CD14-positive monocyte (primary cell): ENCODE measurements around the gene IER2. TPM values are rescaled to one million over a fixed set of nuclear protein-coding genes. Genes with fewer than 3 reads are reported as not detected.
A peak's percentile ranks its signal among the peaks of the same experiment; 100 is the strongest.

Experiments used
- DNase-seq, 3 donors: peaks; one replicate each; pipeline ENCODE4 v3.0.0-alpha.2; 2011 to 2022
- H2AFZ ChIP-seq: 2 replicates; pipeline ENCODE4 v1.6.0; 2012; ENCODE audit warnings: mild to moderate bottlenecking, low read depth, low read length, inconsistent platforms; ENCODE audit not compliant: insufficient read depth, poor library complexity, severe bottlenecking
- H3K27ac ChIP-seq, 2 donors: 1 replicate in 1 of 2; 2 replicates in 1 of 2; pipeline ENCODE4 v1.5.1; 2012 to 2013; ENCODE audit warnings: low read length in 2 of 2, control low read depth in 1 of 2, inconsistent platforms in 1 of 2, low read depth in 1 of 2, mild to moderate bottlenecking in 1 of 2
- H3K27me3 ChIP-seq, 2 donors: one replicate each; pipeline versions ENCODE4 v1.6.0 to v1.6.1; 2011 to 2013; ENCODE audit warnings: low read length in 2 of 2; ENCODE audit not compliant: control insufficient read depth in 2 of 2, insufficient read depth in 2 of 2
- H3K36me3 ChIP-seq, 2 donors: replicated peaks in 1 of 2; 1 replicate in 1 of 2; 2 replicates in 1 of 2; pipeline versions ENCODE4 v1.5.1 to v1.6.1; 2012 to 2013; ENCODE audit warnings: low read length in 2 of 2, control low read depth in 1 of 2, inconsistent platforms in 1 of 2, mild to moderate bottlenecking in 1 of 2; ENCODE audit not compliant: insufficient read depth in 2 of 2, control insufficient read depth in 1 of 2
- H3K4me1 ChIP-seq, 2 donors: 1 replicate in 1 of 2; 2 replicates in 1 of 2; pipeline versions ENCODE4 v1.5.1 to v1.6.1; 2012 to 2013; ENCODE audit warnings: low read length in 2 of 2, control low read depth in 1 of 2, inconsistent platforms in 1 of 2, mild to moderate bottlenecking in 1 of 2, moderate library complexity in 1 of 2; ENCODE audit not compliant: insufficient read depth in 2 of 2, control insufficient read depth in 1 of 2
- H3K4me2 ChIP-seq: replicated peaks from 2 replicates; pipeline ENCODE3; 2012; ENCODE audit warnings: low read length, moderate library complexity, mild to moderate bottlenecking; ENCODE audit not compliant: poor library complexity, severe bottlenecking; ENCODE audit errors: extremely low read depth
- H3K4me3 ChIP-seq, 3 experiments: fragments of 200-600 bp in 1 of 3; sonication (generic) in 1 of 3; replicated peaks in 1 of 3; 1 replicate in 2 of 3; 2 replicates in 1 of 3; pipeline ENCODE4 v1.5.1; 2011 to 2013; ENCODE audit warnings: low read length in 3 of 3, mild to moderate bottlenecking in 3 of 3, control low read depth in 2 of 3, low read depth in 2 of 3, inconsistent platforms in 1 of 3, moderate library complexity in 1 of 3
- H3K79me2 ChIP-seq: 2 replicates; pipeline ENCODE4 v1.6.0; 2012; ENCODE audit warnings: mild to moderate bottlenecking, control low read depth, inconsistent platforms, low read length, moderate library complexity; ENCODE audit not compliant: insufficient read depth
- H3K9ac ChIP-seq: 2 replicates; pipeline ENCODE4 v1.6.0; 2017; ENCODE audit warnings: low read length, mild to moderate bottlenecking; ENCODE audit not compliant: insufficient read depth, poor library complexity, severe bottlenecking
- H3K9me3 ChIP-seq, 2 donors: replicated peaks in 1 of 2; 1 replicate in 1 of 2; 2 replicates in 1 of 2; pipeline versions ENCODE4 v1.5.1 to v1.6.1; 2012 to 2013; ENCODE audit warnings: low read length in 2 of 2, control low read depth in 1 of 2; ENCODE audit not compliant: control insufficient read depth in 1 of 2, insufficient read depth in 1 of 2
- H4K20me1 ChIP-seq: 2 replicates; pipeline ENCODE4 v1.6.0; 2012; ENCODE audit warnings: mild to moderate bottlenecking, low read length, control low read depth, moderate library complexity; ENCODE audit not compliant: insufficient read depth
- H3K27ac Mint-ChIP-seq, 7 donors: one replicate each; pipeline ENCODE4 v1.8.0; 2020; ENCODE audit warnings: mild to moderate bottlenecking in 7 of 7, mixed read lengths in 7 of 7, moderate library complexity in 6 of 7, inconsistent platforms in 2 of 7
- H3K27me3 Mint-ChIP-seq, 3 donors: one replicate each; pipeline ENCODE4 v1.8.0; 2021 to 2022; ENCODE audit warnings: low read depth in 3 of 3, mild to moderate bottlenecking in 3 of 3, mixed read lengths in 3 of 3, moderate library complexity in 3 of 3, inconsistent platforms in 1 of 3
- H3K36me3 Mint-ChIP-seq, 2 donors: one replicate each; pipeline ENCODE4 v1.8.0; 2020; ENCODE audit warnings: mixed read lengths in 2 of 2, inconsistent platforms in 1 of 2, mild to moderate bottlenecking in 1 of 2
- H3K4me1 Mint-ChIP-seq: one replicate; pipeline ENCODE4 v1.8.0; 2020; ENCODE audit warnings: mild to moderate bottlenecking, mixed read lengths
- H3K4me3 Mint-ChIP-seq, 2 donors: one replicate each; pipeline ENCODE4 v1.8.0; 2020; ENCODE audit warnings: mild to moderate bottlenecking in 2 of 2, mixed read lengths in 2 of 2, moderate library complexity in 1 of 2
- H3K9me3 Mint-ChIP-seq, 7 donors: one replicate each; pipeline ENCODE4 v1.8.0; 2020 to 2022; ENCODE audit warnings: mixed read lengths in 7 of 7, mild to moderate bottlenecking in 6 of 7, moderate library complexity in 6 of 7, inconsistent platforms in 2 of 7
- WGBS: methylation state at CpG from one replicate; pipeline ENCODE4 v1.1.5; 2013; ENCODE audit warnings: missing lambda C conversion rate; ENCODE audit not compliant: insufficient coverage; 5-methylcytosine and 5-hydroxymethylcytosine counted together
- intact Hi-C, 2 donors: fragments of 100-400 bp; cut with micrococcal nuclease; formaldehyde crosslinking; loops; one replicate each; pipeline versions ENCODE4 v1.15.0 to v1.15.1; 2023
- polyA plus RNA-seq, 3 donors: library from polyadenylated mRNA; depleted of rRNA in 1 of 3; unstranded in 2 of 3; stranded (reverse) in 1 of 3; fragments of 300-500 nt in 2 of 3; fragments of >200 nt in 1 of 3; fragmentation: Illumina TruSeq in 2 of 3; gene quantifications; 1 replicate in 2 of 3; 2 replicates in 1 of 3; pipeline ENCODE4 v1.2.3, GENCODE V29; 2012 to 2021
- TF ChIP-seq, protein P1 (sequence below): fragments of 200-600 bp; IDR thresholded peaks from one replicate; pipeline ENCODE4 v1.8.0; 2022; ENCODE audit warnings: antibody characterized with exemption, mild to moderate bottlenecking

IER2 gene
- polyA plus RNA-seq, 3 donors: 355 to 804 (median 601) TPM

DNA sequence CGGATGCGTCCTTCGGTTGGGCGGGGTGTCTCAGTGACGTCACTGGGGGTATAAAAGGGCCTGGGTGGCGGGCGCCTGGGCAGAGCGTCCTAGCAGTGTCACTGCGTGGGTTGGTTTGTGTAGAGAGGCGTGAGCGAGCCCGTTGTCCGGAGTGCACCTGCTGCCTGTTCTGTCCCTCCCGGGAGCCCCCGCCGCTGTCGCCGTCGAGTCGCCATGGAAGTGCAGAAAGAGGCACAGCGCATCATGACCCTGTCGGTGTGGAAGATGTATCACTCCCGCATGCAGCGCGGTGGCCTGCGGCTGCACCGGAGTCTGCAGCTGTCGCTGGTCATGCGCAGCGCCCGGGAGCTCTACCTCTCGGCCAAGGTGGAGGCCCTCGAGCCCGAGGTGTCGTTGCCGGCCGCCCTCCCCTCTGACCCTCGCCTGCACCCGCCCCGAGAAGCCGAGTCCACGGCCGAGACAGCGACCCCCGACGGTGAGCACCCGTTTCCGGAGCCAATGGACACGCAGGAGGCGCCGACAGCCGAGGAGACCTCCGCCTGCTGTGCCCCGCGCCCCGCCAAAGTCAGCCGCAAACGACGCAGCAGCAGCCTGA, 2.9 kb downstream of the IER2 start:
- Histone ChIP-seq H3K9ac (peak overlapping the region; percentile 99), H4K20me1 (peaks cover 49% of the 10 kb centered on the region), H3K27ac (peak overlapping the region; percentile 95 to 96), H3K9me3 (no peaks in the 10 kb centered on the region), H3K27me3 (no peaks in the 10 kb centered on the region), H3K4me2 (peak overlapping the region; percentile 86), H3K79me2 (peaks cover 66% of the 10 kb centered on the region), H3K4me1 (peaks cover 40 to 53% of the 10 kb centered on the region in 2 donors), H2AFZ (no peak overlapping the region), H3K4me3 (peak overlapping the region; percentile 90 to 100 (median 99)), H3K36me3 (peaks cover 0 to 12% of the 10 kb centered on the region in 2 donors)
- intact Hi-C loops: loop anchor here (2.0 to 10.0 kb wide), 6 partner anchors 14 to 692 kb away; partner anchors contain the start of genes LYL1 (in 2 of the 2), JUNB (in 1 of the 2), NACC1 (in 1 of the 2) and RAD23A (in 1 of the 2)
- H3K4me1 Mint-ChIP-seq: peaks cover 38% of the 10 kb centered on the region
- WGBS: under 1% methylated on average over 59 of the region's 59 CpGs
- DNase-seq: peak; percentile 92 to 98 (median 96)
- H3K36me3 Mint-ChIP-seq: peaks cover 6 to 21% of the 10 kb centered on the region in 2 donors
- peaks cover 0 to 13% (median 2%) of the 10 kb centered on the region in 3 donors for H3K27me3 Mint-ChIP-seq
- peaks cover 0 to 9% (median 2%) of the 10 kb centered on the region in 7 donors for H3K9me3 Mint-ChIP-seq
- peak overlapping the region; percentile 98 to 99 for H3K4me3 Mint-ChIP-seq
- peak overlapping the region; percentile 96 to 99 (median 98) for H3K27ac Mint-ChIP-seq
- TF ChIP-seq, protein P1, sequence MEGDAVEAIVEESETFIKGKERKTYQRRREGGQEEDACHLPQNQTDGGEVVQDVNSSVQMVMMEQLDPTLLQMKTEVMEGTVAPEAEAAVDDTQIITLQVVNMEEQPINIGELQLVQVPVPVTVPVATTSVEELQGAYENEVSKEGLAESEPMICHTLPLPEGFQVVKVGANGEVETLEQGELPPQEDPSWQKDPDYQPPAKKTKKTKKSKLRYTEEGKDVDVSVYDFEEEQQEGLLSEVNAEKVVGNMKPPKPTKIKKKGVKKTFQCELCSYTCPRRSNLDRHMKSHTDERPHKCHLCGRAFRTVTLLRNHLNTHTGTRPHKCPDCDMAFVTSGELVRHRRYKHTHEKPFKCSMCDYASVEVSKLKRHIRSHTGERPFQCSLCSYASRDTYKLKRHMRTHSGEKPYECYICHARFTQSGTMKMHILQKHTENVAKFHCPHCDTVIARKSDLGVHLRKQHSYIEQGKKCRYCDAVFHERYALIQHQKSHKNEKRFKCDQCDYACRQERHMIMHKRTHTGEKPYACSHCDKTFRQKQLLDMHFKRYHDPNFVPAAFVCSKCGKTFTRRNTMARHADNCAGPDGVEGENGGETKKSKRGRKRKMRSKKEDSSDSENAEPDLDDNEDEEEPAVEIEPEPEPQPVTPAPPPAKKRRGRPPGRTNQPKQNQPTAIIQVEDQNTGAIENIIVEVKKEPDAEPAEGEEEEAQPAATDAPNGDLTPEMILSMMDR: peak; percentile 30

DNA sequence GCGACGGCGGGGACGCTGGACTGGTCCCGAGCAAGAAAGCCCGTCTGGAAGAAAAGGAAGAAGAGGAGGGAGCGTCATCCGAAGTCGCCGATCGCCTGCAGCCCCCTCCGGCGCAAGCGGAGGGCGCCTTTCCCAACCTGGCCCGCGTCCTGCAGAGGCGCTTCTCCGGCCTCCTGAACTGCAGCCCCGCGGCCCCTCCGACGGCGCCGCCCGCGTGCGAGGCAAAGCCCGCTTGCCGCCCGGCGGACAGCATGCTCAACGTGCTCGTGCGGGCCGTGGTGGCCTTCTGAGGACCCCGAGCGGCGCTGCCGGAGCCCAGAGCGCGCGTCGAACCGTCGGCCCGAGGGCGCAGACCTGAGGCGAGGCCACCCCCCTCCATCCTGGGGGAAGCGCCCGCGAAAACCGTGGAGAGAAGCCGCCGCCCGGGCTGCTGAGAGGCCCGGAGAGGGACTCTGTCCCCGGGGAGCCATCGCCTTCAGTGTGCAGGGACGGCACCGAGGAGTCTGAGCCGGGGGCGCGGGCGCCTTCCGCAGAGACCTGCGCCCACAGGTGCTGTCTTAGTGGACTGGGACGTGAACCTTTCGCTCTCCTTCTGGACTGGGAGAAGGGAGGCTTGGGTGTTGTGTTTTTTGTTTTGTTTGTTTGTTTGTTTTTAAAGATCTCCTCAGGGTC, 3.5 kb downstream of the IER2 start:
- peak overlapping the region; percentile 96 to 99 (median 98) for H3K27ac Mint-ChIP-seq
- H3K4me2 ChIP-seq: peak overlapping the region; percentile 86
- peak in 1 of 3 donors; percentile 6 for DNase-seq
- peaks cover 45% of the 10 kb centered on the region for H4K20me1 ChIP-seq
- no peaks in the 10 kb centered on the region for H3K27me3 ChIP-seq
- H3K4me3 ChIP-seq: peak overlapping the region; percentile 90 to 100 (median 99)
- peak overlapping the region; percentile 98 to 99 for H3K4me3 Mint-ChIP-seq
- H3K27me3 Mint-ChIP-seq: peaks cover 0 to 13% (median 2%) of the 10 kb centered on the region in 3 donors
- TF ChIP-seq, protein P1: peak; percentile 18
- peaks cover 62% of the 10 kb centered on the region for H3K79me2 ChIP-seq
- peak overlapping the region; percentile 95 to 96 for H3K27ac ChIP-seq
- H3K4me1 Mint-ChIP-seq: peaks cover 39% of the 10 kb centered on the region
- H3K4me1 ChIP-seq: peaks cover 35 to 48% of the 10 kb centered on the region in 2 donors
- H3K9ac ChIP-seq: peak overlapping the region; percentile 99
- H2AFZ ChIP-seq: no peak overlapping the region
- H3K36me3 ChIP-seq: peaks cover 0 to 12% of the 10 kb centered on the region in 2 donors
- intact Hi-C loops: loop anchor here (2.0 to 10.0 kb wide), 7 partner anchors 13 to 691 kb away; partner anchors contain the start of genes LYL1 (in 2 of the 2), JUNB (in 1 of the 2), NACC1 (in 1 of the 2) and RAD23A (in 1 of the 2)
- H3K36me3 Mint-ChIP-seq: peaks cover 6 to 21% of the 10 kb centered on the region in 2 donors
- under 1% methylated on average over 67 of the region's 69 CpGs for WGBS
- no peaks in the 10 kb centered on the region for H3K9me3 ChIP-seq
- peaks cover 0 to 9% (median 2%) of the 10 kb centered on the region in 7 donors for H3K9me3 Mint-ChIP-seq
